ENCODE measurements around the gene RGS11.

Gene RGS11

DNA sequence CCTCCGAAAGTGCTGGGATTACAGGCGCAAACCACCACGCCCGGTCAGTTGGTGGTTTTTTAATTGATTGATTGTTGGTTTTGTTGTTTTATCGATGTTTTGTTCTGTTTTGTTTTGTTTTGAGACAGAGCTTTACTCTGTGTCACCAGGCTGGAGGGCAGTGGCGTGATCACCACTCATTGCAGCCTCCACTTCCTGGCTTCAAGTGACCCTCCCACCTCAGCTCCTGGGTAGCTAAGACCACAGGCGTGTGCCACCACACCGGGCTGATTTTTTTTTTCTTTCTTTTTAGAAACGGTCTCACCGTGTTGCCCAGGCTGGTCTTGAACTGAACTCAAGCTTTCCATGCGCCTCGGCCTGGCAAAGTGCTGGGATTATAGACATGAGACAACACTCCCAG is 28.7 kb downstream of the RGS11 start:
- Histone ChIP-seq H3K9me3 (ENCODE audit: control insufficient read depth, insufficient read depth, low read length) (no peaks in the 10 kb centered on the region), H3K4me3 (ENCODE audit: low read length) (no peak overlapping the region), H3F3A (ENCODE audit: control insufficient read depth, insufficient read depth) (no peaks in the 10 kb centered on the region), H3K27ac (ENCODE audit: low read depth, low read length) (no peak overlapping the region), H3K9me2 (replicated peaks; ENCODE audit: control insufficient read depth, low read length) (no peaks in the 10 kb centered on the region), H3K4me1 (ENCODE audit: control insufficient read depth, low read length) (peaks cover 4% of the 10 kb centered on the region; the same call in 1 of the 2 replicates), H3K27me3 (ENCODE audit: control insufficient read depth, low read length) (no peaks in the 10 kb centered on the region), H3K4me2 (ENCODE audit: low read length) (no peak overlapping the region), H4K20me1 (ENCODE audit: control insufficient read depth, insufficient read depth, low read depth, low read length) (peaks cover 2% of the 10 kb centered on the region; the same call in 1 of the 2 replicates), H3K79me2 (ENCODE audit: control insufficient read depth, low read length) (peaks cover 9% of the 10 kb centered on the region), H3K36me3 (ENCODE audit: control insufficient read depth, low read length) (no peaks in the 10 kb centered on the region)
- TF ChIP-seq, protein P1, sequence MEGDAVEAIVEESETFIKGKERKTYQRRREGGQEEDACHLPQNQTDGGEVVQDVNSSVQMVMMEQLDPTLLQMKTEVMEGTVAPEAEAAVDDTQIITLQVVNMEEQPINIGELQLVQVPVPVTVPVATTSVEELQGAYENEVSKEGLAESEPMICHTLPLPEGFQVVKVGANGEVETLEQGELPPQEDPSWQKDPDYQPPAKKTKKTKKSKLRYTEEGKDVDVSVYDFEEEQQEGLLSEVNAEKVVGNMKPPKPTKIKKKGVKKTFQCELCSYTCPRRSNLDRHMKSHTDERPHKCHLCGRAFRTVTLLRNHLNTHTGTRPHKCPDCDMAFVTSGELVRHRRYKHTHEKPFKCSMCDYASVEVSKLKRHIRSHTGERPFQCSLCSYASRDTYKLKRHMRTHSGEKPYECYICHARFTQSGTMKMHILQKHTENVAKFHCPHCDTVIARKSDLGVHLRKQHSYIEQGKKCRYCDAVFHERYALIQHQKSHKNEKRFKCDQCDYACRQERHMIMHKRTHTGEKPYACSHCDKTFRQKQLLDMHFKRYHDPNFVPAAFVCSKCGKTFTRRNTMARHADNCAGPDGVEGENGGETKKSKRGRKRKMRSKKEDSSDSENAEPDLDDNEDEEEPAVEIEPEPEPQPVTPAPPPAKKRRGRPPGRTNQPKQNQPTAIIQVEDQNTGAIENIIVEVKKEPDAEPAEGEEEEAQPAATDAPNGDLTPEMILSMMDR (IDR thresholded peaks at IDR 0.05; ENCODE audit: low read depth, low read length, poor library complexity, severe bottlenecking), result no peak
- TF ChIP-seq EZH2phosphoT487 (IDR thresholded peaks at IDR 0.05; ENCODE audit: borderline replicate concordance, low read length), result no peak

GRCh38 chr16:245105-245504 is 30.6 kb downstream of the RGS11 start:
- H3K27me3 ChIP-seq (ENCODE audit: control insufficient read depth, low read length), result no peaks in the 10 kb centered on the region
- no peaks in the 10 kb centered on the region for H3F3A ChIP-seq (ENCODE audit: control insufficient read depth, insufficient read depth)
- peaks cover 4% of the 10 kb centered on the region; the same call in 1 of the 2 replicates for H3K4me1 ChIP-seq (ENCODE audit: control insufficient read depth, low read length)
- TF ChIP-seq, protein P1 (IDR thresholded peaks at IDR 0.05; ENCODE audit: low read depth, low read length, poor library complexity, severe bottlenecking), result no peak
- no peak for TF ChIP-seq EZH2phosphoT487 (IDR thresholded peaks at IDR 0.05; ENCODE audit: borderline replicate concordance, low read length)
- no peaks in the 10 kb centered on the region for H3K9me2 ChIP-seq (replicated peaks; ENCODE audit: control insufficient read depth, low read length)
- no peaks in the 10 kb centered on the region for H3K9me3 ChIP-seq (ENCODE audit: control insufficient read depth, insufficient read depth, low read length)
- peaks cover 2% of the 10 kb centered on the region; the same call in 1 of the 2 replicates for H4K20me1 ChIP-seq (ENCODE audit: control insufficient read depth, insufficient read depth, low read depth, low read length)
- H3K36me3 ChIP-seq (ENCODE audit: control insufficient read depth, low read length), result no peaks in the 10 kb centered on the region
- no peak overlapping the region for H3K4me2 ChIP-seq (ENCODE audit: low read length)
- peaks cover 15% of the 10 kb centered on the region for H3K79me2 ChIP-seq (ENCODE audit: control insufficient read depth, low read length)
- no peak overlapping the region for H3K4me3 ChIP-seq (ENCODE audit: low read length)
- H3K27ac ChIP-seq (ENCODE audit: low read depth, low read length), result no peak overlapping the region

- Histone ChIP-seq H3F3A (ENCODE audit: control insufficient read depth, insufficient read depth) (no peaks in the 10 kb centered on the region), H3K4me2 (ENCODE audit: low read length) (no peak overlapping the region), H3K27ac (ENCODE audit: low read depth, low read length) (no peak overlapping the region), H3K9me2 (replicated peaks; ENCODE audit: control insufficient read depth, low read length) (no peaks in the 10 kb centered on the region), H3K4me3 (ENCODE audit: low read length) (no peak overlapping the region), H3K27me3 (ENCODE audit: control insufficient read depth, low read length) (no peaks in the 10 kb centered on the region), H3K36me3 (ENCODE audit: control insufficient read depth, low read length) (no peaks in the 10 kb centered on the region), H4K20me1 (ENCODE audit: control insufficient read depth, insufficient read depth, low read depth, low read length) (peaks cover 2% of the 10 kb centered on the region; the same call in 1 of the 2 replicates), H3K4me1 (ENCODE audit: control insufficient read depth, low read length) (peaks cover 4% of the 10 kb centered on the region; the same call in 1 of the 2 replicates), H3K9me3 (ENCODE audit: control insufficient read depth, insufficient read depth, low read length) (no peaks in the 10 kb centered on the region), H3K79me2 (ENCODE audit: control insufficient read depth, low read length) (peaks cover 21% of the 10 kb centered on the region)
- TF ChIP-seq, protein P1 (IDR thresholded peaks at IDR 0.05; ENCODE audit: low read depth, low read length, poor library complexity, severe bottlenecking), result no peak
- no peak for TF ChIP-seq EZH2phosphoT487 (IDR thresholded peaks at IDR 0.05; ENCODE audit: borderline replicate concordance, low read length)
Measured at GRCh38 chr16:243348-243747, 32.4 kb downstream of the RGS11 start.

Measured in DOHH2 (cell line).